OCI-LY7 (cell line): ENCODE results near the gene ZBTB16. TPM values are rescaled to one million over a fixed set of nuclear protein-coding genes. Genes with fewer than 3 reads are reported as not detected.

Experiments used
- BruUV-seq: library from RNA; stranded (reverse); fragments of 400-500 nt; replicated peaks from 2 replicates; lab custom pipeline; 2021; lab: Mats Ljungman, UMichigan
- CTCF ChIA-PET: fragments of 300-600 bp; sonication (Branson Sonifier 250); formaldehyde crosslinking; loops from one replicate; lab custom pipeline; 2022; ENCODE audit warnings: antibody characterized with exemption; ENCODE audit not compliant: unreplicated experiment; lab: Charles Lee
- POLR2A ChIA-PET: fragments of 300-600 bp; sonication (Branson Sonifier 250); formaldehyde crosslinking; loops from one replicate; lab custom pipeline; 2022; ENCODE audit warnings: antibody characterized with exemption; lab: Charles Lee
- DNase-seq: peaks from one replicate; pipeline ENCODE4 v3.0.0-alpha.2; 2015; ENCODE audit warnings: low spot score
- H2AFZ ChIP-seq: fragments of 200-600 bp; sonication (generic), shearing (Covaris generic); 2 replicates; pipeline ENCODE4 v1.6.1; 2014; ENCODE audit warnings: mild to moderate bottlenecking, antibody characterized with exemption, low read length, moderate library complexity
- H3K27ac ChIP-seq: fragments of 200-600 bp; sonication (generic); 2 replicates; pipeline ENCODE4 v1.5.1; 2014; ENCODE audit warnings: mixed run types, low read depth, mild to moderate bottlenecking, moderate library complexity, low read length, inconsistent platforms; ENCODE audit not compliant: poor library complexity, severe bottlenecking
- H3K36me3 ChIP-seq: fragments of 200-600 bp; sonication (generic); 2 replicates; pipeline ENCODE4 v1.6.1; 2014; ENCODE audit warnings: mild to moderate bottlenecking, antibody characterized with exemption, low read length, moderate library complexity, mixed read lengths; ENCODE audit not compliant: insufficient read depth
- H3K4me1 ChIP-seq: fragments of 200-600 bp; sonication (generic); 2 replicates; pipeline ENCODE4 v1.5.1; 2014; ENCODE audit warnings: mild to moderate bottlenecking, low read length; ENCODE audit not compliant: insufficient read depth, poor library complexity, severe bottlenecking
- H3K4me2 ChIP-seq: fragments of 200-600 bp; sonication (generic); 2 replicates; pipeline ENCODE4 v1.6.1; 2014; ENCODE audit warnings: mild to moderate bottlenecking, low read length
- H3K4me3 ChIP-seq: fragments of 200-600 bp; sonication (generic); 2 replicates; pipeline ENCODE4 v1.5.1; 2014; ENCODE audit warnings: mild to moderate bottlenecking, low read depth, low read length; ENCODE audit not compliant: poor library complexity, severe bottlenecking
- H3K79me2 ChIP-seq: fragments of 200-600 bp; sonication (generic); 2 replicates; pipeline ENCODE4 v1.6.1; 2016; ENCODE audit warnings: low read depth, mild to moderate bottlenecking, low read length, moderate library complexity, mixed read lengths; ENCODE audit not compliant: insufficient read depth
- H3K9me2 ChIP-seq: fragments of 200-600 bp; sonication (generic); 2 replicates; pipeline ENCODE4 v1.6.1; 2016; ENCODE audit warnings: mild to moderate bottlenecking, low read length, mixed read lengths; ENCODE audit not compliant: insufficient read depth
- H3K9me3 ChIP-seq: fragments of 200-600 bp; sonication (generic); 2 replicates; pipeline ENCODE4 v1.6.1; 2014; ENCODE audit warnings: mild to moderate bottlenecking, mixed run types, low read length, mixed read lengths
- H4K20me1 ChIP-seq: fragments of 200-600 bp; sonication (generic); 2 replicates; pipeline ENCODE4 v1.6.1; 2014; ENCODE audit warnings: mild to moderate bottlenecking, antibody characterized with exemption, low read length, moderate library complexity, mixed read lengths; ENCODE audit not compliant: insufficient read depth
- EZH2phosphoT487 ChIP-seq: fragments of 200-600 bp; sonication (generic); IDR thresholded peaks from 2 replicates; pipeline ENCODE4 v1.6.1; 2018; ENCODE audit warnings: low read depth, borderline replicate concordance, mild to moderate bottlenecking, mixed run types, antibody characterized with exemption, low read length, moderate library complexity, mixed read lengths
- intact Hi-C: fragments of 100-400 bp; cut with micrococcal nuclease; formaldehyde crosslinking; loops from one replicate; pipeline ENCODE4 v1.10.0; 2022; ENCODE audit not compliant: unreplicated experiment
- total RNA-seq, 2 experiments: library from RNA; depleted of rRNA in 1 of 2; stranded (reverse); fragments of >200 nt in 1 of 2; shearing (Covaris generic) in 1 of 2; gene quantifications; 2 replicates each; pipeline ENCODE4 v1.2.3, GENCODE V29; 2014 to 2022
- TF ChIP-seq, protein P1 (sequence below): fragments of 200-600 bp; sonication (generic); conservative IDR thresholded peaks from 2 replicates; pipeline ENCODE4 v1.5.1; 2014; ENCODE audit warnings: mild to moderate bottlenecking, antibody characterized with exemption, low read length, moderate library complexity, mixed read lengths

The ZBTB16 gene
- total RNA-seq, 2 experiments from 2014 or later, result not detected

- no peaks in the 10 kb centered on the region for H3K9me3 ChIP-seq
- ChIA-PET POLR2A (no interaction called here), CTCF (no interaction called here)
- no peak for DNase-seq
- H2AFZ ChIP-seq, result no peak overlapping the region
- BruUV-seq, result no TSS peak
- peaks cover 10% of the 10 kb centered on the region for H3K4me1 ChIP-seq
- H3K79me2 ChIP-seq, result no peaks in the 10 kb centered on the region
- TF ChIP-seq, protein P1, sequence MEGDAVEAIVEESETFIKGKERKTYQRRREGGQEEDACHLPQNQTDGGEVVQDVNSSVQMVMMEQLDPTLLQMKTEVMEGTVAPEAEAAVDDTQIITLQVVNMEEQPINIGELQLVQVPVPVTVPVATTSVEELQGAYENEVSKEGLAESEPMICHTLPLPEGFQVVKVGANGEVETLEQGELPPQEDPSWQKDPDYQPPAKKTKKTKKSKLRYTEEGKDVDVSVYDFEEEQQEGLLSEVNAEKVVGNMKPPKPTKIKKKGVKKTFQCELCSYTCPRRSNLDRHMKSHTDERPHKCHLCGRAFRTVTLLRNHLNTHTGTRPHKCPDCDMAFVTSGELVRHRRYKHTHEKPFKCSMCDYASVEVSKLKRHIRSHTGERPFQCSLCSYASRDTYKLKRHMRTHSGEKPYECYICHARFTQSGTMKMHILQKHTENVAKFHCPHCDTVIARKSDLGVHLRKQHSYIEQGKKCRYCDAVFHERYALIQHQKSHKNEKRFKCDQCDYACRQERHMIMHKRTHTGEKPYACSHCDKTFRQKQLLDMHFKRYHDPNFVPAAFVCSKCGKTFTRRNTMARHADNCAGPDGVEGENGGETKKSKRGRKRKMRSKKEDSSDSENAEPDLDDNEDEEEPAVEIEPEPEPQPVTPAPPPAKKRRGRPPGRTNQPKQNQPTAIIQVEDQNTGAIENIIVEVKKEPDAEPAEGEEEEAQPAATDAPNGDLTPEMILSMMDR, result no peak
- no peak for TF ChIP-seq EZH2phosphoT487
- H3K4me2 ChIP-seq, result no peak overlapping the region
- no peak overlapping the region for H3K4me3 ChIP-seq
- no peak overlapping the region for H3K27ac ChIP-seq
- no peaks in the 10 kb centered on the region for H4K20me1 ChIP-seq
- no peaks in the 10 kb centered on the region for H3K36me3 ChIP-seq
- H3K9me2 ChIP-seq, result no peaks in the 10 kb centered on the region
- intact Hi-C loops, result no loop called here
Measured at GRCh38 chr11:114254571-114255146, 195.1 kb downstream of the ZBTB16 start.

DNA sequence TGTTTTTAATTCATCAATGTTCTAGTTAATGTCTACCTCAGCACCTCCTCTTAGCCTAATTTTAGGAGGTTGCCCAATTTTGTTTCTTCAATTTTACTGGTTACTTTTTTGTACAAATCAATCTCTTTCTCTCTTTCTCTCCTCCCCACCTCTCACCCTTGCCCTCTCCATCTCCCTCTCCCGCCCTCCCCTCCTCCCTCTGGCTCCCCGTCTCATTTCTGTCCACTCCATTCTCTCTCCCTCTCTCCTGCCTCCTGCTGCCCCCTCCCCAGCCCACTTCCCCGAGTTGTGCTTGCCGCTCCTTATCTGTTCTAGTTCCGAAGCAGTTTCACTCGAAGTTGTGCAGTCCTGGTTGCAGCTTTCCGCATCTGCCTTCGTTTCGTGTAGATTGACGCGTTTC, 195.8 kb downstream of the ZBTB16 start:
- H3K4me1 ChIP-seq, result peaks cover 10% of the 10 kb centered on the region
- TF ChIP-seq EZH2phosphoT487, result no peak
- TF ChIP-seq, protein P1, result no peak
- no peak overlapping the region for H3K4me3 ChIP-seq
- ChIA-PET POLR2A (no interaction called here), CTCF (no interaction called here)
- intact Hi-C loops, result no loop called here
- BruUV-seq, result no TSS peak
- H3K27ac ChIP-seq, result no peak overlapping the region
- H4K20me1 ChIP-seq, result no peaks in the 10 kb centered on the region
- no peaks in the 10 kb centered on the region for H3K9me3 ChIP-seq
- no peak for DNase-seq
- H3K4me2 ChIP-seq, result no peak overlapping the region
- no peaks in the 10 kb centered on the region for H3K79me2 ChIP-seq
- no peaks in the 10 kb centered on the region for H3K36me3 ChIP-seq
- H3K9me2 ChIP-seq, result no peaks in the 10 kb centered on the region
- H2AFZ ChIP-seq, result no peak overlapping the region

GRCh38 chr11:114256176-114256966, 196.9 kb downstream of the ZBTB16 start:
- TF ChIP-seq, protein P1, result no peak
- TF ChIP-seq EZH2phosphoT487, result no peak
- H3K4me2 ChIP-seq, result no peak overlapping the region
- no peaks in the 10 kb centered on the region for H3K79me2 ChIP-seq
- CTCF ChIA-PET, result no interaction called here
- intact Hi-C loops, result no loop called here
- no peak for DNase-seq
- no TSS peak for BruUV-seq
- no peak overlapping the region for H2AFZ ChIP-seq
- no peaks in the 10 kb centered on the region for H3K9me2 ChIP-seq
- no peaks in the 10 kb centered on the region for H3K36me3 ChIP-seq
- peaks cover 10% of the 10 kb centered on the region for H3K4me1 ChIP-seq
- no peaks in the 10 kb centered on the region for H3K9me3 ChIP-seq
- POLR2A ChIA-PET, result interaction anchor here (0.6 to 1.1 kb wide), 4 partner anchors 8 to 628 kb away, joined by 3 to 5 read pairs (median 4); no protein-coding TSS in a partner anchor
- no peak overlapping the region for H3K27ac ChIP-seq
- no peak overlapping the region for H3K4me3 ChIP-seq
- no peaks in the 10 kb centered on the region for H4K20me1 ChIP-seq
